ENCODE results near the gene WNK2.
"Not testable (repeated sequence)": the region's sequence is repeated elsewhere in the genome, so short reads cannot be mapped to it uniquely, and the experiment has no call there.

Gene WNK2

GRCh38 chr9:93138171-93138764, 45.7 kb upstream of the WNK2 start:
- no peak overlapping the region for H3K4me3 ChIP-seq (ENCODE audit: severe bottlenecking)
- no peaks in the 10 kb centered on the region for H3K9me3 ChIP-seq (ENCODE audit: severe bottlenecking)
- H3K4me1 ChIP-seq (ENCODE audit: insufficient read depth, poor library complexity, severe bottlenecking): peaks cover 12% of the 10 kb centered on the region
- no peaks in the 10 kb centered on the region for H3K36me3 ChIP-seq (ENCODE audit: low read depth)
- DNase-seq (ENCODE audit: low spot score): no peak
- H3K27ac ChIP-seq (ENCODE audit: poor library complexity, severe bottlenecking): no peak overlapping the region
- H3K27me3 ChIP-seq (ENCODE audit: insufficient read depth, poor library complexity, severe bottlenecking): no peaks in the 10 kb centered on the region
- TF ChIP-seq CTCF (IDR thresholded peaks at IDR 0.05; ENCODE audit: poor library complexity, severe bottlenecking): no peak
- ATAC-seq (ENCODE audit: low read depth): no peak

GRCh38 chr9:93139365-93140182, 44.4 kb upstream of the WNK2 start:
- no peak for TF ChIP-seq CTCF (IDR thresholded peaks at IDR 0.05; ENCODE audit: poor library complexity, severe bottlenecking)
- Histone ChIP-seq H3K36me3 (ENCODE audit: low read depth) (no peaks in the 10 kb centered on the region), H3K4me3 (ENCODE audit: severe bottlenecking) (no peak overlapping the region), H3K27me3 (ENCODE audit: insufficient read depth, poor library complexity, severe bottlenecking) (no peaks in the 10 kb centered on the region), H3K4me1 (ENCODE audit: insufficient read depth, poor library complexity, severe bottlenecking) (peaks cover 20% of the 10 kb centered on the region), H3K9me3 (ENCODE audit: severe bottlenecking) (no peaks in the 10 kb centered on the region), H3K27ac (ENCODE audit: poor library complexity, severe bottlenecking) (no peak overlapping the region)
- ATAC-seq (ENCODE audit: low read depth) (0 out of 3 replicates have a peak, but pooled peaks have one; percentile 7), DNase-seq (ENCODE audit: low spot score) (no peak)

GRCh38 chr9:93141771-93142483, 42.0 kb upstream of the WNK2 start:
- TF ChIP-seq CTCF (IDR thresholded peaks at IDR 0.05; ENCODE audit: poor library complexity, severe bottlenecking): no peak
- H3K4me3 ChIP-seq (ENCODE audit: severe bottlenecking): no peak overlapping the region
- peaks cover 21% of the 10 kb centered on the region for H3K4me1 ChIP-seq (ENCODE audit: insufficient read depth, poor library complexity, severe bottlenecking)
- H3K27ac ChIP-seq (ENCODE audit: poor library complexity, severe bottlenecking): no peak overlapping the region
- no peaks in the 10 kb centered on the region for H3K36me3 ChIP-seq (ENCODE audit: low read depth)
- no peaks in the 10 kb centered on the region for H3K27me3 ChIP-seq (ENCODE audit: insufficient read depth, poor library complexity, severe bottlenecking)
- DNase-seq (ENCODE audit: low spot score) (no peak), ATAC-seq (ENCODE audit: low read depth) (no peak)
- no peaks in the 10 kb centered on the region for H3K9me3 ChIP-seq (ENCODE audit: severe bottlenecking)

GRCh38 chr9:93143830-93144530, 40.0 kb upstream of the WNK2 start:
- no peaks in the 10 kb centered on the region for H3K27me3 ChIP-seq (ENCODE audit: insufficient read depth, poor library complexity, severe bottlenecking)
- H3K36me3 ChIP-seq (ENCODE audit: low read depth): no peaks in the 10 kb centered on the region
- H3K9me3 ChIP-seq (ENCODE audit: severe bottlenecking): no peaks in the 10 kb centered on the region
- no peak for TF ChIP-seq CTCF (IDR thresholded peaks at IDR 0.05; ENCODE audit: poor library complexity, severe bottlenecking)
- no peak overlapping the region for H3K4me3 ChIP-seq (ENCODE audit: severe bottlenecking)
- DNase-seq (ENCODE audit: low spot score) (no peak), ATAC-seq (ENCODE audit: low read depth) (peak; percentile 46)
- H3K4me1 ChIP-seq (ENCODE audit: insufficient read depth, poor library complexity, severe bottlenecking): peaks cover 21% of the 10 kb centered on the region
- H3K27ac ChIP-seq (ENCODE audit: poor library complexity, severe bottlenecking): no peak overlapping the region

- H3K4me1 ChIP-seq (ENCODE audit: insufficient read depth, poor library complexity, severe bottlenecking): peaks cover 12% of the 10 kb centered on the region
- H3K27ac ChIP-seq (ENCODE audit: poor library complexity, severe bottlenecking); H3K36me3 ChIP-seq (ENCODE audit: low read depth); ATAC-seq (ENCODE audit: low read depth); H3K9me3 ChIP-seq (ENCODE audit: severe bottlenecking); H3K27me3 ChIP-seq (ENCODE audit: insufficient read depth, poor library complexity, severe bottlenecking); H3K4me3 ChIP-seq (ENCODE audit: severe bottlenecking); DNase-seq (ENCODE audit: low spot score): not testable (repeated sequence)
Measured at GRCh38 chr9:93146696-93147095, 37.2 kb upstream of the WNK2 start.
